ENCODE results near the gene ZNF382.

- TF ChIP-seq CTCF (IDR thresholded peaks at IDR 0.05) (no peak), POLR2A (IDR thresholded peaks at IDR 0.05) (no peak)
These were observed 865 bp downstream of the ZNF382 start for GRCh38 chr19:36605877-36606478.
